LNCaP clone FGC (cell line): ENCODE measurements around the gene TCF15.

ENCODE experiments used
- DNase-seq: peaks from one replicate; pipeline ENCODE4 v3.0.0-alpha.2; 2011; ENCODE audit warnings: low read depth
- H3K4me3 ChIP-seq: 2 replicates; pipeline ENCODE4 v1.5.1; 2011; ENCODE audit warnings: mild to moderate bottlenecking, low read depth, low read length, control low read depth
- TF ChIP-seq, protein P1 (sequence below): IDR thresholded peaks from 2 replicates; pipeline ENCODE4 v1.5.1; 2012; ENCODE audit warnings: mild to moderate bottlenecking; ENCODE audit not compliant: control insufficient read depth, insufficient read depth; ENCODE audit errors: extremely low read depth

TCF15 gene

DNA sequence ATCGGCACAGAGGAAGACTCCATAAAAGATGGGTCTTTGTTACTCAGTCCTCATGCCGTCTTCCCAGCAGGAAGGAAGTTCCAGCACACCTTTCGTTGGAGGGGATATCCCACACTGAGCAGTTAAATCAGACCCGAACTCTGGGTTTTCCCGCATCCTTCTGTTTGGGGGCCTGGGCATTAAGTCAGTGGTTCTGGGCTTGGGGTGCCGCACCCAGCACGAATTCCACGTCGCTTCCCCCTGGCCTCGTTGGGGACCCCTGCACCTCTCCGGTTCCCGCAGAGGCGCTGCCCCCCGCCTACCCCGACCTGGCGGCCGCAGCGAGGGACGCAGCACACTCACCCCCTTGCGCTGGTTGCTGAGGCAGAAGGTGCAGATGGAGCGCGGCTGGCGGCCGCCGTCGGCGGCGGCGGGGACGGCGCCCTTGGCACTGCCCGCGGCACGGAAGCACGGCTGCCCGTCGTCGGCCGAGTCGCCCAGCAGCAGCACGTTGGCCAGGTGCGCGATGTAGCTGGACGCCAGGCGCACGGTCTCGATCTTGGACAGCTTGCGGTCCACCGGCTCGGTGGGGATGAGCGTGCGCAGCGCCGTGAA is 641 bp downstream of the TCF15 start:
- TF ChIP-seq, protein P1, sequence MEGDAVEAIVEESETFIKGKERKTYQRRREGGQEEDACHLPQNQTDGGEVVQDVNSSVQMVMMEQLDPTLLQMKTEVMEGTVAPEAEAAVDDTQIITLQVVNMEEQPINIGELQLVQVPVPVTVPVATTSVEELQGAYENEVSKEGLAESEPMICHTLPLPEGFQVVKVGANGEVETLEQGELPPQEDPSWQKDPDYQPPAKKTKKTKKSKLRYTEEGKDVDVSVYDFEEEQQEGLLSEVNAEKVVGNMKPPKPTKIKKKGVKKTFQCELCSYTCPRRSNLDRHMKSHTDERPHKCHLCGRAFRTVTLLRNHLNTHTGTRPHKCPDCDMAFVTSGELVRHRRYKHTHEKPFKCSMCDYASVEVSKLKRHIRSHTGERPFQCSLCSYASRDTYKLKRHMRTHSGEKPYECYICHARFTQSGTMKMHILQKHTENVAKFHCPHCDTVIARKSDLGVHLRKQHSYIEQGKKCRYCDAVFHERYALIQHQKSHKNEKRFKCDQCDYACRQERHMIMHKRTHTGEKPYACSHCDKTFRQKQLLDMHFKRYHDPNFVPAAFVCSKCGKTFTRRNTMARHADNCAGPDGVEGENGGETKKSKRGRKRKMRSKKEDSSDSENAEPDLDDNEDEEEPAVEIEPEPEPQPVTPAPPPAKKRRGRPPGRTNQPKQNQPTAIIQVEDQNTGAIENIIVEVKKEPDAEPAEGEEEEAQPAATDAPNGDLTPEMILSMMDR, result no peak
- DNase-seq, result no peak
- H3K4me3 ChIP-seq, result no peak overlapping the region

DNA sequence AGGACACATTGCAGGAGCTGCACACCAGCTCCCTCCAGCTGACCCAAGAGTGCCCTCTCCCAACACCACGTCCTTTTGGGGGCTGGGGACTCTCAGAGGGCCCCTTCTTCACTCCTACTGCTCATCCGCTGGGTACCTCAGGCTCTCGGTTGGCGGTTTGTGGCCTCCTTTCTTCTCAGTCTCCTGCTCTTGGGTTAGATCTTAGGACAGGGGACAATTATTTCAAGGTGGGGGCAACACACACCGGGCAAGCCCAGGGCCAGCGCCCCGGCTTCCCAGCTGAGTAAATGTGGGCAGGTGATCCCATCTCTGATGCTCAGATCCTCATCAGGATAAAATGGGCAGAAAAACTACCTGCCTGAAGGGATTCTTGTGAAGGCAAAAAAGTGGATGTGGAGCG is 1.1 kb downstream of the TCF15 start:
- TF ChIP-seq, protein P1, result no peak
- H3K4me3 ChIP-seq, result no peak overlapping the region

DNA sequence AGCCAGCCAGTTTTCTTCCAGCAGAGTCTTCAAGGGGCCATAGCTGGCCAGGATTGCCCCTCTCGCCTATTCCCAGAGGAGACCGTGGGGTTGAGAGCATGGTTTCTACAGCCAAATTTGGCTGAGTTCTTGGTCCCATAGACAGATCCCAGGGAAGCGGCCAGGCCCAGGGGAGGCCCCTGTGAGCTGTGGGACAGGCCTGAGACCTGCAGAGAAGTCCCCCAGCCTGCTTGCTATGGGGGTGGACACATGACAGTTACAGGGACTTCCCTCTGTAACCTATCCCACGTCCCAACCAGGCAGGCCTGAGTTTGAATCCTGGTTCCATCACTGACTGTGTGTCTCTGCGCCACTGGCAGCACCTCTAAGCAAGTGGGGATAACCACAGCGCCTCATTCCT is 2.6 kb downstream of the TCF15 start:
- DNase-seq, result no peak
- TF ChIP-seq, protein P1, result no peak
- no peak overlapping the region for H3K4me3 ChIP-seq

More for the DNA sequence above, 1.1 kb downstream of the TCF15 start:
- no peak for DNase-seq

DNA sequence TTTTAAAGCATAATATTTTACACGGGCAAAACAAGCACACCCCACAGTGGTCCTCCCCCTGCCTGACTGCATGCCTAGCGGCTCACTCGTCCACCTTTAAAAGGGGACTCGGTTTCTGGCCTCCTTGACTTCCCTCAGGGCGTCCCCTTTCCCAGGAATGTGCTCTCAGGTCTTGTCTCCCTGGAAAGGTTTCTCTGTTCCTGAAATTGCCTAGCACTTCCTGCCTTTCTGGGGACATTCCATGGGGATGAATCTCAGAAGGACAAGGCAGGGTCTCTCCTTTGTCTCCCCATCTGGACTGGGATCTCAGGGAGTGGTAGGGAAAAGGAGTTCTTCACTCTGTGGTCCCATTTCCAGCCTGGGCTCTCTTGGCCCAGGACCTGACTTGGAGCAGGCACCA is 4.9 kb downstream of the TCF15 start:
- H3K4me3 ChIP-seq, result no peak overlapping the region
- DNase-seq, result no peak
- TF ChIP-seq, protein P1, result no peak

DNA sequence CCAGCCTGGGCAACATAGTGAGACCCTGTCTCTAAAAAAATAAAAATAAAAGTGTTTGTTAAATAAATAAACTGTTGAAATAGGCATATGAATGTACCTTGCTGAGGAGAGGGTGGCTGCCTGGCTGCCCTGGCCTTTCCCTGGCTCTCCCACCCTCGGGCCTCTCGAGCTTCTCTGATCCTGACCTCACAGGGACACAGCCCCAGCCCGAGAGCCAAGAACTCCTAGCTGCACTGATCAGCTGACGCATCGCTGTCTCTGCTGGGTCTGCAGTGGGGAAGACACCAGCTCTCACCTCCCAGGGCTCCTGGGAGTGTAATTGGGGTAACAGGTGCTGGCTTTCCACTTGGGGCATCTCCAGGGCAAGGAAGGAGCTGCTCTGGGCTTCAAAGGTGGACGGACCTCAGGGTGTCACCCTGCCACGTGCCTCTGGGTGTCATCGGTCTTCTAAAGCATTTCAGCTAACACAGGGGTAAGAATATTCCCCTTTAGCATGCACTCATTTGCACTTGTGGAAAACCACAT is 6.9 kb downstream of the TCF15 start:
- no peak overlapping the region for H3K4me3 ChIP-seq
- TF ChIP-seq, protein P1, result no peak
- no peak for DNase-seq

DNA sequence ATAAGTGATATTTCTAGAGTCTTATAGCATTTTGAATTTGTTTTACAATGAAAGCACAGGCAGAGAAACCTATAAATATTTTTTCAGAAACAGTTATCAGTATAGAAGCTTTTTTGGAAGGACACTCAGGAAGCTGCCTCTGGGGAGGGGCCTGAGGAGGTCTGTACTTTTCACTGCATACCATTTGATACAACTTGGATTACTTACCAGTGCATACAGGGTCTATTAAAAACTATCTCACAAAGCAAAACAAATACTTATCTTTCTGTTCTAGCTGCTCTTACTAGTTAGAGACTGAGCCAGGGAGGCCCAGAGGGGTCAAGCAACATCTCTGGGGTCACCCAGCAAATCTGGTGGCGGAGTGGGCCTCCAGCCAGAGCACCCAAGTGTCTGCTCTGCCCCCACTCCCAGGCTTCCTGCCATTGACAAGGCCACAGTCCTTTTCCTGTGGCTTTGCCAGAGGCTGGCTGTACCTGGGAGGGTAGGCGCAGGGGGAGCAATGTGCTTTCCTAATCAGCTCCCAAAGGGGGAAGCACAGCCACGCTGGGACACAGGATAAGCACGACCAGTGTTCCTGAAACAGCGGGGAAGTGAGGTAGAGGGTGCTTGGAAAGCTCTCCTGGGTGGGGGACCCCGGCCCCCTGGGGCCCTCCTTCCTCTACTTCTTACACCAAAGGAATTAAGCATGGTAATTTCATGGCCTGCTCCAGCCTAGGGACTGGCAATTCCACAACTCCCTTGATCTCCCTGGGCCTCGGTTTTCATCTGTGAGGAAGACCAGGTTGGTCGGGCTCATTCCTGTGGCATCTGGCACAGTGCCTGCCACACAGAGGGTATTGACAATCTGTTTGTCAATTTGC is 7.8 kb downstream of the TCF15 start:
- TF ChIP-seq, protein P1, result no peak
- no peak for DNase-seq
- H3K4me3 ChIP-seq, result no peak overlapping the region
